T-helper 2 cell treated with Interferon-gamma antibody and Interleukin-4, amounts not matched to agents 100 ng/mL and 5 ng/mL, for 36 hours (primary cell): ENCODE results near the gene ACTR1A. TPM values are rescaled to one million over a fixed set of nuclear protein-coding genes. Genes with fewer than 3 reads are reported as not detected.

Experiments used
- intact Hi-C: fragments of 100-400 bp; cut with micrococcal nuclease; formaldehyde crosslinking; loops from one replicate; pipeline ENCODE4 v1.15.1; 2023
- total RNA-seq: library from RNA; stranded (reverse); gene quantifications from 2 replicates; pipeline ENCODE4 v1.2.3, GENCODE V29; 2022

The ACTR1A gene
- total RNA-seq, 1 donor from 2014 or later = 78.7 TPM

GRCh38 chr10:102515724-102516123 lies 13.2 kb upstream of the ACTR1A start:
- intact Hi-C loops = no loop called here

GRCh38 chr10:102514487-102515311 lies 12.2 kb upstream of the ACTR1A start:
- intact Hi-C loops = no loop called here

GRCh38 chr10:102511583-102512274 lies 9.2 kb upstream of the ACTR1A start:
- intact Hi-C loops = no loop called here

- intact Hi-C loops = no loop called here
Measured at GRCh38 chr10:102509387-102509786, 6.9 kb upstream of the ACTR1A start.

GRCh38 chr10:102508506-102508905 lies 6.0 kb upstream of the ACTR1A start:
- intact Hi-C loops = no loop called here

GRCh38 chr10:102507521-102507920 lies 5.0 kb upstream of the ACTR1A start:
- intact Hi-C loops = no loop called here

GRCh38 chr10:102505462-102506115 lies 3.1 kb upstream of the ACTR1A start:
- intact Hi-C loops = no loop called here

- intact Hi-C loops = loop anchor here (5.0 kb wide), 4 partner anchors 278 to 1153 kb away; partner anchors contain the start of genes ARMH3, BTRC and ELOVL3
Measured at GRCh38 chr10:102504976-102505300, 2.4 kb upstream of the ACTR1A start.

- intact Hi-C loops = loop anchor here (5.0 kb wide), 4 partner anchors 277 to 1152 kb away; partner anchors contain the start of genes ARMH3, BTRC and ELOVL3
Measured at GRCh38 chr10:102504179-102504975, 1.9 kb upstream of the ACTR1A start.

GRCh38 chr10:102503264-102504178 lies 1.0 kb upstream of the ACTR1A start, which contains the start of gene SUFU:
TSS of gene SUFU (plus strand) at chr10:102503972. CDS start at chr10:102504153, 181 bp downstream.
- intact Hi-C loops = loop anchor here (1.0 to 5.0 kb wide), 9 partner anchors 80 to 1151 kb away; partner anchors contain the start of genes ARMH3, BTRC, ELOVL3 and GBF1

- intact Hi-C loops = loop anchor here (1.0 to 5.0 kb wide), 18 partner anchors 41 to 1150 kb away; partner anchors contain the start of genes ARMH3, BORCS7, BTRC and CNNM2
Measured at GRCh38 chr10:102502029-102502336, 529 bp downstream of the ACTR1A start.

GRCh38 chr10:102501201-102502028 lies 1.1 kb downstream of the ACTR1A start:
- intact Hi-C loops = loop anchor here (1.0 to 5.0 kb wide), 18 partner anchors 40 to 1149 kb away; partner anchors contain the start of genes ARMH3, BORCS7, BTRC and CNNM2

- intact Hi-C loops = loop anchor here (5.0 kb wide), 4 partner anchors 273 to 1148 kb away; partner anchors contain the start of genes ARMH3, BTRC and ELOVL3
Measured at GRCh38 chr10:102500686-102501085, 1.8 kb downstream of the ACTR1A start.

GRCh38 chr10:102499356-102499755 lies 3.2 kb downstream of the ACTR1A start:
- intact Hi-C loops = no loop called here

GRCh38 chr10:102497545-102497944 lies 5.0 kb downstream of the ACTR1A start:
- intact Hi-C loops = no loop called here

GRCh38 chr10:102493771-102494170 lies 8.7 kb downstream of the ACTR1A start:
- intact Hi-C loops = no loop called here

GRCh38 chr10:102492983-102493382 lies 9.5 kb downstream of the ACTR1A start:
- intact Hi-C loops = no loop called here

GRCh38 chr10:102492344-102492939 lies 10.1 kb downstream of the ACTR1A start:
- intact Hi-C loops = no loop called here
